Breast epithelium (tissue), 4 donors: Measurements from ENCODE around the gene SLC35F3. TPM values are rescaled to one million over a fixed set of nuclear protein-coding genes. Genes with fewer than 3 reads are reported as not detected.

ENCODE experiments used
- DNase-seq, 2 donors: peaks; one replicate each; pipeline ENCODE4 v3.0.0-alpha.2; 2019; ENCODE audit warnings: low spot score in 2 of 2
- H3K27ac ChIP-seq, 2 donors: fragments of 200-600 bp; sonication (generic) in 1 of 2; one replicate each; pipeline ENCODE4 v1.5.1; 2016 to 2019; ENCODE audit warnings: mild to moderate bottlenecking in 1 of 2
- H3K27me3 ChIP-seq, 2 donors: fragments of 200-600 bp; sonication (generic) in 1 of 2; one replicate each; pipeline versions ENCODE4 v1.5.1 to v1.6.0; 2017 to 2019; ENCODE audit warnings: control low read depth in 1 of 2, mild to moderate bottlenecking in 1 of 2
- H3K36me3 ChIP-seq: fragments of 200-600 bp; one replicate; pipeline ENCODE4 v1.5.1; 2019
- H3K4me1 ChIP-seq, 2 donors: fragments of 200-600 bp; sonication (generic); one replicate each; pipeline ENCODE4 v1.5.1; 2016 to 2019; ENCODE audit warnings: control low read depth in 1 of 2
- H3K4me3 ChIP-seq, 3 donors: fragments of 200-600 bp; sonication (generic); 1 replicate in 2 of 3; 2 replicates in 1 of 3; pipeline ENCODE4 v1.5.1; 2016 to 2019; ENCODE audit warnings: mild to moderate bottlenecking in 3 of 3, moderate library complexity in 2 of 3
- H3K9me3 ChIP-seq, 2 donors: fragments of 200-600 bp; sonication (generic) in 1 of 2; one replicate each; pipeline ENCODE4 v1.5.1; 2016 to 2019; ENCODE audit warnings: control low read depth in 1 of 2
- CTCF ChIP-seq, 3 donors: fragments of 450-650 bp; IDR thresholded peaks; one replicate each; pipeline ENCODE4 v1.5.1; 2016 to 2017; ENCODE audit warnings: antibody characterized with exemption in 3 of 3, mild to moderate bottlenecking in 3 of 3, moderate library complexity in 3 of 3
- POLR2A ChIP-seq: fragments of 450-650 bp; IDR thresholded peaks from one replicate; pipeline ENCODE4 v1.6.1; 2016; ENCODE audit warnings: antibody characterized with exemption, mild to moderate bottlenecking, moderate library complexity
- POLR2AphosphoS5 ChIP-seq, 3 donors: sonication (generic); formaldehyde crosslinking; IDR thresholded peaks; one replicate each; pipeline ENCODE4 v1.6.1; 2017; ENCODE audit warnings: antibody characterized with exemption in 3 of 3
- intact Hi-C: fragments of 100-400 bp; cut with DNase I; formaldehyde crosslinking; loops from one replicate; pipeline ENCODE4 v1.15.1; 2023; ENCODE audit warnings: low total_unique reads
- total RNA-seq, 3 donors: library from RNA; depleted of rRNA; stranded (reverse); fragments of >200 nt; gene quantifications; one replicate each; pipeline ENCODE4 v1.1.0, GENCODE V29; 2016

The SLC35F3 gene
- total RNA-seq, 3 donors from 2014 or later = 8.8 to 13.0 TPM; not detected in 1

GRCh38 chr1:234231061-234231892 lies 326.8 kb downstream of the SLC35F3 start:
- no peaks in the 10 kb centered on the region for H3K36me3 ChIP-seq
- no peak for DNase-seq
- TF ChIP-seq POLR2A = no peak
- H3K9me3 ChIP-seq = no peaks in the 10 kb centered on the region
- H3K4me3 ChIP-seq = no peak overlapping the region
- no peak overlapping the region for H3K27ac ChIP-seq
- H3K27me3 ChIP-seq = no peaks in the 10 kb centered on the region
- no peaks in the 10 kb centered on the region for H3K4me1 ChIP-seq
- intact Hi-C loops = no loop called here

- intact Hi-C loops = no loop called here
- TF ChIP-seq CTCF (IDR thresholded peaks at IDR 0.05) (no peak), POLR2A (no peak), POLR2AphosphoS5 (IDR thresholded peaks at IDR 0.05) (no peak)
Observed at GRCh38 chr1:234231893-234232276, 327.4 kb downstream of the SLC35F3 start.

GRCh38 chr1:234234199-234234598 lies 329.7 kb downstream of the SLC35F3 start:
- Histone ChIP-seq H3K27ac (no peak overlapping the region), H3K9me3 (no peaks in the 10 kb centered on the region), H3K4me1 (no peaks in the 10 kb centered on the region), H3K36me3 (no peaks in the 10 kb centered on the region), H3K4me3 (no peak overlapping the region), H3K27me3 (no peaks in the 10 kb centered on the region)
- no peak for TF ChIP-seq POLR2A
- TF ChIP-seq POLR2AphosphoS5 (IDR thresholded peaks at IDR 0.05) = no peak
- TF ChIP-seq CTCF (IDR thresholded peaks at IDR 0.05) = no peak
- intact Hi-C loops = no loop called here
- DNase-seq = no peak

More at GRCh38 chr1:234231893-234232276, 327.4 kb downstream of the SLC35F3 start:
- Histone ChIP-seq H3K4me1 (no peaks in the 10 kb centered on the region), H3K27me3 (no peaks in the 10 kb centered on the region), H3K27ac (no peak overlapping the region), H3K36me3 (no peaks in the 10 kb centered on the region), H3K9me3 (no peaks in the 10 kb centered on the region), H3K4me3 (no peak overlapping the region)
- no peak for DNase-seq

- intact Hi-C loops = no loop called here
- H3K27me3 ChIP-seq = no peaks in the 10 kb centered on the region
- H3K27ac ChIP-seq = no peak overlapping the region
- H3K9me3 ChIP-seq = no peaks in the 10 kb centered on the region
- H3K4me3 ChIP-seq = no peak overlapping the region
- DNase-seq = no peak
- H3K36me3 ChIP-seq = no peaks in the 10 kb centered on the region
- no peak for TF ChIP-seq POLR2A
- TF ChIP-seq POLR2AphosphoS5 (IDR thresholded peaks at IDR 0.05) = no peak
- no peak for TF ChIP-seq CTCF (IDR thresholded peaks at IDR 0.05)
- H3K4me1 ChIP-seq = no peaks in the 10 kb centered on the region
Observed at GRCh38 chr1:234235434-234235881, 331.0 kb downstream of the SLC35F3 start.

GRCh38 chr1:234237393-234237792 lies 332.9 kb downstream of the SLC35F3 start:
- intact Hi-C loops = no loop called here

More at GRCh38 chr1:234237393-234237792, 332.9 kb downstream of the SLC35F3 start:
- Histone ChIP-seq H3K27ac (no peak overlapping the region), H3K4me3 (no peak overlapping the region), H3K27me3 (no peaks in the 10 kb centered on the region), H3K9me3 (no peaks in the 10 kb centered on the region), H3K4me1 (no peaks in the 10 kb centered on the region), H3K36me3 (no peaks in the 10 kb centered on the region)
- no peak for DNase-seq
- TF ChIP-seq POLR2AphosphoS5 (IDR thresholded peaks at IDR 0.05) (no peak), CTCF (IDR thresholded peaks at IDR 0.05) (no peak), POLR2A (no peak)
